Astrocyte of the cerebellum (primary cell): Measurements from ENCODE around the gene AKT2.

ENCODE experiments used
- DNase-seq: peaks from one replicate; pipeline ENCODE4 v3.0.0-alpha.2; 2011; ENCODE audit warnings: low read depth
- H3K4me3 ChIP-seq: 2 replicates; pipeline ENCODE4 v1.5.1; 2011; ENCODE audit warnings: mild to moderate bottlenecking, low read depth, low read length, moderate library complexity
- in situ Hi-C: cut with HindIII; loops from 2 replicates; pipeline ENCODE4 v1.10.0; 2017; ENCODE audit warnings: low sequenced_read_pairs
- TF ChIP-seq, protein P1 (sequence below): IDR thresholded peaks from 2 replicates; pipeline ENCODE4 v1.5.1; 2012; ENCODE audit warnings: low read length, low read depth, moderate library complexity, mild to moderate bottlenecking; ENCODE audit errors: missing control alignments

AKT2 gene

DNA sequence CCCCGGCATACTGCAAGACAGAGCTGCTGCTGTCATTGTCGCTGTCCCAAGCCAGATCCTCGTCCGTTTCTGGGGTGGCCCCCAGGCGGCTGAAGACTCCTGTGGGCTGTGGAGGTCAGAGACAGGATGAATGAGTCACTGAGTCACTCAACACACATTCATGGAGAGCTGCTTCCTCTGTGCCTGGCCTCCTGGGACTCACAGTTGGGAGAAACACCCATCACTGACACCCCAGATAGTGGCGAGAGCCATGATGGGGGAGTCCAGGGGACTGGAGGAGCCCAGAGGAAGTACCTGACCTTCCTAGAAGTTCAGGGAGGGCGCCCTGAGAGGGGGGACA is 37.1 kb upstream of the AKT2 start:
- in situ Hi-C loops, result no loop called here
- TF ChIP-seq, protein P1, sequence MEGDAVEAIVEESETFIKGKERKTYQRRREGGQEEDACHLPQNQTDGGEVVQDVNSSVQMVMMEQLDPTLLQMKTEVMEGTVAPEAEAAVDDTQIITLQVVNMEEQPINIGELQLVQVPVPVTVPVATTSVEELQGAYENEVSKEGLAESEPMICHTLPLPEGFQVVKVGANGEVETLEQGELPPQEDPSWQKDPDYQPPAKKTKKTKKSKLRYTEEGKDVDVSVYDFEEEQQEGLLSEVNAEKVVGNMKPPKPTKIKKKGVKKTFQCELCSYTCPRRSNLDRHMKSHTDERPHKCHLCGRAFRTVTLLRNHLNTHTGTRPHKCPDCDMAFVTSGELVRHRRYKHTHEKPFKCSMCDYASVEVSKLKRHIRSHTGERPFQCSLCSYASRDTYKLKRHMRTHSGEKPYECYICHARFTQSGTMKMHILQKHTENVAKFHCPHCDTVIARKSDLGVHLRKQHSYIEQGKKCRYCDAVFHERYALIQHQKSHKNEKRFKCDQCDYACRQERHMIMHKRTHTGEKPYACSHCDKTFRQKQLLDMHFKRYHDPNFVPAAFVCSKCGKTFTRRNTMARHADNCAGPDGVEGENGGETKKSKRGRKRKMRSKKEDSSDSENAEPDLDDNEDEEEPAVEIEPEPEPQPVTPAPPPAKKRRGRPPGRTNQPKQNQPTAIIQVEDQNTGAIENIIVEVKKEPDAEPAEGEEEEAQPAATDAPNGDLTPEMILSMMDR, result no peak
- no peak overlapping the region for H3K4me3 ChIP-seq
- DNase-seq, result no peak

DNA sequence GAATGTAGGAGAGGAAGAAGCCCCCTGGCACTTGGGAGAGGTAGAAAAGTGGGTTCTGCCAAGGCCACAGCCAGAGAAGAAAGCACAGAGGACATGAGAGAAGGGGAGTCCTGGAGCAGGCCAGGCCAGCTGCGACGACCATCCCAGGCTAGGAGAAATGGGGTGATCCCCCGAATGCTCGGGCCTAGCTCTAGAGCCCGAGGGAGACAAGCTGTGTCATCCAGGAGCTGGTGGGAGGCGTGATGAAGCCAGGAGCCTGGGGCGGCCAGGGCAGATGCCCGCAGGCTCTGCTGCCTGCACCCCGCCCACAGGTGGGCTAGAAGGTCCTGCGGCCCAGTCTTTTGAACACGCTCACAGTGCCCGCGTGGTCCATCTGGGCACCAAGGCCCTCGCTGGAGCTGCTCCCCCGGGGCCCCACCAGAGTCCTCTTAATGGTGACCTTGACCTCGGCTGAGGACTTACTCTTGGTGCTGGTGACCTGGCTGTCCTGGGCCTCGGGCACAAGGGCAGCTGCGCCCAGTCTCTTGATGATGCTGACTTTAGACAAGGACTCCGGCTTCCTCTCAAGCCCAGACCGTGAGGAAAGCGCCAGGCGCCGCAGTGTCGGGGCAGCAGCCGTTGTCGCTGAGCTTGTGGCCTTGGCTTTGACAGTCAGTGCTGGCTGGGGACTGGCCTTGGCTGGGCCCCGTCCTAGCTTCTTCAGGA is 36.6 kb upstream of the AKT2 start:
- no peak overlapping the region for H3K4me3 ChIP-seq
- in situ Hi-C loops, result no loop called here
- DNase-seq, result no peak
- TF ChIP-seq, protein P1, result no peak

DNA sequence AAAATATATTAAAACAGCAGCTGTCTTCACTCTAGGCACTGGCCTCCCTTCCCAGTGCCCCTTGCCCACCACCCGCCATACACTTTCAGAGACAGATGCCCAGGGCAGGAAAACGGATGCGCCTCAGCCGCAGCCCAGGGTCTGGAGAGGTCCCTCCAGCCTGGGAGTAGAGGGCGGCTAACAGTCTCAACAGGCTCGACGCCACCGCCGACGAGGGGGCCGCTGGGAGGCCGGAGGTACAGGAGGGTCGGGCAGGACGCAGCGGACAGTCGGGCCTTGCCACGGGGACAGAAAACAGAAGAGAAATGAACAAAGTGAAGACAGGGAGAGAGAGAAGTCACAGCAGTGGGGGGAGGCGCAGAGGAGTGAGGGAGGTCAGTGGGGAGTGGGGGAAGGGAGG is 35.9 kb upstream of the AKT2 start:
- H3K4me3 ChIP-seq, result no peak overlapping the region
- TF ChIP-seq, protein P1, result no peak
- in situ Hi-C loops, result no loop called here
- DNase-seq, result no peak

DNA sequence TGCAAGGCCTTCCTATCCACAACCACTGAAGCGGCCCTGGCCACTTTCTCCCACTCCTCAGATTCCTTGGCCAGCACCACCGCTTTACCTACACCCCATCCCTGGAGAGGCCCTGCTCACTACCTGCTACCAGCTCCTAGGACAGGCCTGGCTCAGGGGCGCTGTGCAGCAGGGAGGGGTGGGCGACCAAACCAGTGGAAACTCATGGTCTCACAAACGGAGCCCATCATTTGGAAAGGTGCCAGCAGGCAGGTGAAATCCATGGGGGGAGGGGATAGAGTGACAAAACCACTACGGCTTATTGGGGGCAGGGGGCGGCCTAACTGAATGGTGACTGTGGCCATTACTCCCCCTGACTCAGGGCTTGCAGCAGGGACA is 35.4 kb upstream of the AKT2 start:
- TF ChIP-seq, protein P1, result no peak
- no peak for DNase-seq
- in situ Hi-C loops, result no loop called here
- H3K4me3 ChIP-seq, result no peak overlapping the region

DNA sequence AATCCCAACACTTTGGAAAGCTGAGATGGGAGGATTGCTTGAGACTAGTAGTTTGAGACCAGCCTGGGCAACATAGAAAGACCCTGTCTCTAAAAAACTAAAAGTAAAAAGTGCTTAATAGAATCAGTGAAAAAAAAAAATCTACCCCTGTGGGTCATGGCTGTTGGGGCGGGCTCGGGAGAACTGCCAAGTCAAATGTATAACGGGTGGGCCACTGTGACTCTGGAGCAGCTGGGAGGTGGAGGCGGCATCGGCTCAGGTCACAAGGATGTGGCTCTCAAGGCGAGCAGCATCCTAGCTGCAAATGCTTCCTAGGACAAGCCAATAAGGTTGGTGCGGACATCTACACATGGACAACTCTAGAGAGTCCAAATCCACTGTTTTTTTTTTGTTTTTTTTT is 32.2 kb upstream of the AKT2 start:
- TF ChIP-seq, protein P1, result no peak
- H3K4me3 ChIP-seq, result no peak overlapping the region
- DNase-seq, result no peak
- in situ Hi-C loops, result no loop called here

DNA sequence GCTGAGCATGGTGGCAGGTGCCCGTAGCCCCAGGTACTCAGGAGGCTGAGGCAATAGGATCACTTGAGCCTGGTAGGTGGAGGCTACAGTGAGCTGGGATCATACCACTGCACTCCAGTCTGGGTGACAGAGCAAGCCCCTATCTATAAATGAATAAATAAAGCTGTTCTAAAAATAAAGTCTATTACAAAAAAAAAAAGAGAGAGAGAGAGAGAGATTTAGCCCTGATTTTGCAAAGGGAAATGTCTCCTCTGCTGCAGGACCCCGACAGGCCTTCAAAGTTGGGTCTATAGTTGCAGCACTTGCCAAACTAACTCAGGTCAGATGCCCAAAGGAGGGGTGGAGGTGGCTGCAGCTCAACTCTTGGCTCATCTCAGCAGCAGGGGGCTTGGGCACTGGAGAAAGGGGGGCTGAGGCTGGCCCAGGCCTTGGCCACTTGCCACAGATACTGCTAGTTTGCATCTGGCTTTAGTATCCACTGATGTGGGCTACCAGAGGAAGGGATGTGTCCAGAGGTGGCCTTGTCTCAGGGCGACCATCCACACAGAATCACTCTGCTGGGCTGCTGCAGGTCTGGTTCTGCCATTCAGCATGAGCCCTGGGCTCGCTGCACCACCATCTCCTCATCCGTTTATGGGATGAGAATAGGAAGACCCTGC is 30.8 kb upstream of the AKT2 start:
- TF ChIP-seq, protein P1, result no peak
- no peak for DNase-seq
- in situ Hi-C loops, result no loop called here
- H3K4me3 ChIP-seq, result no peak overlapping the region
